GM12874 (cell line): ENCODE data around the gene TOR1A.

Source experiments
- CTCF ChIP-seq: IDR thresholded peaks from 2 replicates; pipeline ENCODE4 v1.5.1; 2011; ENCODE audit warnings: low read depth, mild to moderate bottlenecking, control low read depth, low read length, moderate library complexity; ENCODE audit not compliant: insufficient read depth

The TOR1A gene

GRCh38 chr9:129858167-129858962 is 34.4 kb upstream of the TOR1A start:
- TF ChIP-seq CTCF = no peak

DNA sequence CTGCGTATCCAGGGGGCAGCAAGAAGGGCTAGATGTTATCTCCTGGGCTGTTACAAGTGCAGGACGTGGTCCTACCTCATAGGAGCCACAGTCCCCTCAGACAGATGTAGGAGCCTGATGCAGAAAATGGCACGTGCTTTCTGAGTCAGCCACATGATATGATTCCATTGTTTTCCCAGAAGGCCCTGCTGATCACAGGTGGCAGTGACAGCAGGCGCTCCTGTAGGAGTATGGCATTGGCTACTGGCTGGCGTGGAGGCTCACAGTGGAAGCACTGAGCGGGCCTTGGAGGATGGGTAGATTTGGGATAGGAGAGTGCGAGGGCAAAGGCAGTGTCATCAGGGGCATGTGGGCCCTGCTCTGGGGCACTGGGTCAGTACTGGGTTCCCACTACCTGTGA is 33.3 kb upstream of the TOR1A start:
- no peak for TF ChIP-seq CTCF

DNA sequence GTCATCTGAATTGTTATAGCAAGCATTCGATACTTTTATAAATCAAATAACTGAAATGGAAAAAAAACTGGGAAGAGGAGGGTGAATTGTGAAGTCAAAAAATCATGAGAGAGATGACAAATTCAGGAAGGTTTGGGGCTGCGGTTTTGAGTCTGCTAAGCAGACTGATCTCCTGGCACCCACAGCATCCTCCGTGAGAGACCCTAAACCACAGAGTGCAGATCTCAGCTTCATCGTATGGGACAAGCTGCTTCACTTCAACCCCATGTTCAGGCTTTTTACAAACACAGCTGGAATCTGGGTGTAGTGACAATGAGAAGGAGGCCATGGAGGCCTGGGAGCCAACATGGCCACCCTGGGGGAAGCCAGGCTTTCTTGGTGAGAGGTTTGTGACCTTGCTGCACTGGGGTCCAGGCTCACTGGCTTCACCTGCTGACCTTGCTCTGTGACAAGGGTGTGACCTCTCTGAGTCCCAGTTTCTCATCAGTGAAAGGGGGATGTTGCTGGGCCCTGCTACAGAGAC is 30.7 kb upstream of the TOR1A start:
- TF ChIP-seq CTCF = no peak

GRCh38 chr9:129853614-129854013 is 29.7 kb upstream of the TOR1A start:
- no peak for TF ChIP-seq CTCF

DNA sequence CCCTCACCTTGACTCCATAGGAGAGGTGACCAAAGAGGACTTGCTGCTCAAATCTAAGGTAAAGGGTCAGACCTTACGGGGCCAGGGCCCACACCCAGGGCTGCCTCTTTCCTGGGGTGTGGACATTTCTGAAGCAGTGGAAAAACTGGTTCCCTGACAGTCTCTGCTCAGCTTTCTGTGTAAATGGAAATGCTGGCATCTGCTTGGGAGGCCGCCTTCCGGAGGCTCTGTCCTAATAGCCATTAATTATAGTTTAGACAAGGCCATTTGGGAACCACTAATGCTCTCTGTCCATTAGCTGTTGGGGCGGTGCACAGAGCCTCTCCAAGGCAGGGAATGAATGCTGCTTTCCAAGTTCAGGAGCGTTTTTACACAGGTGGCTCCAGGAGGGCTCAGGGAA is 28.6 kb upstream of the TOR1A start:
- no peak for TF ChIP-seq CTCF

DNA sequence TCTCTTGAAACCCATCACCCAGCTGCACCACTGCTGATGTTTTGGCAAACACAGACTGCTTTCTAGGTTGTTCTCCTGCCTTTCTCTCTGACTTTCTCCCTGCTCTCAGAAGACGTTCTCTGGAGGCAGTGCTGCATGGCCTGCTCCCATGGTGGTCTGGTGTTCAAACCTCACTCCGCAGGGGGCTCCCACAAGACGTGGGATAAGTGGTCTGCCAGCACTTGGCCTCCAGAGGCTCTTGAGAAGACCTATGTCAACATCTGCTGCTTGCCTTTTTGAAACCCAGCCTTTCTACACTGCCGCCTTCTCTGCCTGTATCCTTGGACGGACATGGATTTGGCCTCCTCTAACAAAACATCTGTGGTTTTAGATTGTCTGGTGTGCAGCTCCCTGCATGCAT is 27.9 kb upstream of the TOR1A start:
- no peak for TF ChIP-seq CTCF

GRCh38 chr9:129850821-129851550 is 27.1 kb upstream of the TOR1A start:
- TF ChIP-seq CTCF = no peak
